Activated CD8-positive, alpha-beta memory T cell treated with anti-CD3 and anti-CD28 coated beads for 24 hours (primary cell): Measurements from ENCODE around the gene MBD3L5.
"Not testable (repeated sequence)": the region's sequence is repeated elsewhere in the genome, so short reads cannot be mapped to it uniquely, and the experiment has no call there.

Experiments used
- DNase-seq: peaks from one replicate; pipeline ENCODE4 v3.0.0-alpha.2; 2020

The MBD3L5 gene

DNA sequence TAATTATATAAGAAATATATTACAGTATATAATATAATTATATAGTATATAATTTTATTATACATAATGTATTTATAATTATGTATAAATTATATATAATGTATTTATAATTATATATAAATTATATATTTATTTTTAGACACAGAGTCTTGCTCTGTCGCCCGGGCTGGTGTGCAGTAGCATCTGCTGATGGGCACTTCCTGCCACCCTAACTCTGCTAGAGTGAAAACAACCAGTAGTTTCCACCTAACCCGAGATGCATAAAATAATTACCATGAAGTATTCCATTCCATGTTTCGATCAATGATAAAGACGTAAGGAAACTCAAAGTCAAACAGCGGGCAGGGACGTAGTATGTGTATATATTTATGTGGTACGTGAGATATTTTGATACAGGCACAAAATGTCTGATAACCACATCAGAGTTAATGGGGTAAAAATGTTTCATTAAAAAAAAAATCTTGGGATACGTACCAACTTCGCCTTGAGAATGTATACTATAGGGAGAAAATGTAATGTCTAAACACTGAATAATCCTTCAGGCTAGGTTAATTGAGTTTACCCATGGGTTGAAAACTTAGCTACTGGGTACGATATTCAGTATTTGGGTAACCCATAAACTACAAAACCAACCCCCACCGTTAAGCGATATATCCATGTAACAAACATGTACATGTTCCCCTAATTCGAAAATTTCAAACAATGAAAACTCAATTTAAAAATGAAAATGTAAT is 24.4 kb downstream of the MBD3L5 start:
- not testable (repeated sequence) for DNase-seq

DNA sequence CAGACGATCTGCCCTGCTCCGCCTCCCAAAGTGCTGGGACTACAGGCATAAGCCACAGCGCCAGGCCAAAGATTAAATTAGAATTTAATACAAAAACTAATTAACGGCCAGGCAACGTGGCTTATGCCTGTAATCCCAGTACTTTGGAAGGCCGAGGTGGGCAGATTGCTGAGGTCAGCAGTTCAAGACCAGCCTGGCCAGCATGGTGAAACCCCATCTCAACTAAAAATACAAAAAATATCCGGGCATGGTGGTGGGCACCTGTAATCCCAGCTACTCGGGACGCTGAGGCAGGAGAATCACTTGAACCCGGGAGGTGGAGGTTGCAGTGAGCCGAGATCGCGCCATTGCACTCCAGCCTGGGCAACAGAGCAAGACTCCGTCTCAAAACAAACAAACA is 25.3 kb downstream of the MBD3L5 start:
- not testable (repeated sequence) for DNase-seq

DNA sequence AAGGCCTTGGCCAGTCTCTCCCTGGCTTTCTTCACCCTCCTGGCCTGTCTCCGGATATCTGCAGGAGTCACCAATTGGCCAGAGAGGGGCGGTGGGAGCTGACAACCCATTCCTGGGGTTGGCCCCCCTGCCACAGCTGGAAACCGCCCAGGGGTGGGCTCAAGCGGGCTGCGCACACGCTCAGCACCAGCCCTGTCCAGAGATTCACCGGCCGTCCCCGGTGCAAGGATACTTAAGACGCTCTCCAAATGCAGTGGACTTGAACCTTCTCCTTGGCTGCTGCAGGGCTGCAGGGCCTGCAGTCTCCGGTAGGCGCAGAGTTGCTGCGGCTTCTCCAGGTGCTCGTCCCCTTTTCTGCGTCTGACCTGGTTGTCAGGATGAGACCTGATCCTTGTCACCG is 26.0 kb downstream of the MBD3L5 start:
- not testable (repeated sequence) for DNase-seq

DNA sequence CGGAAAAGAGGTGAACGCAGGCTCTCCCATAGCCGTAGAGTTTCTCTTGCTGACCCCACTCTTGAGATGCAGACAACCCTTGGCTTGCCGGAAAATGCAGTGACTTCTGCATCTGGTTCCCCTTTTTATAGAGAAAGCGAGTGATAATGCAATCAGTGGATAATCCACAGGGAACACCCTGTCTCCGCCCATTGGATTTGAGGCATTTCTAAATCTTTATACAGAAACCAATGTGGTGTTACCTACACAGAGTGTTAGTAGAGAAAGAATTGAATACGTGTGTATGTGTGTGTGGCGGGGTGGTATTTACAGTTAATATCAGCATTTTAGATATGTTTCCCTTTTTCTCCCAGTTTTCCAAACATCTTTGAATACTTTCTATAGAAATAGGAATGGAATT is 28.2 kb downstream of the MBD3L5 start, which contains the start of gene MBD3L3:
MBD3L3 (minus strand) TSS at position 101 of the 400 bp plus-strand sequence; CDS start at position 30, 71 bp downstream.
- not testable (repeated sequence) for DNase-seq

DNA sequence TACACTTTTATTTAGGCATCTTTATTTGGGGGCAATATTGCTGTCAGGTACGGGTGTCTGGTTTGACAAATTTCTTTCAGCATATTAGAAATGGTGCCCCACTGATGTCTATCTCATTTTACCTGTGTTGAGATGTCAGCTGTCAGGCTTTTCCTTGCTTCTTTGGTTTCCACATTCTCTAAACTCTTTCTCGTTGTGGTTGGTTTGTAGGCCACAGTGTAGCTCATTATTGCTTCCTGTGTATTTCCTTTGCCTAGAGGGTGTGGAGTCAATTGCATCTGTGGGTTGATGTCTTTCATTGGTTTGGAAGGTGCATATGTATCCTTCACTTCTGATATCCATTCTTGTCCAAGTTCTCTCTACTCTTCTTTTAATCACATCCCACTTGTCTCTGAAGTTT is 29.6 kb downstream of the MBD3L5 start:
- DNase-seq: not testable (repeated sequence)

DNA sequence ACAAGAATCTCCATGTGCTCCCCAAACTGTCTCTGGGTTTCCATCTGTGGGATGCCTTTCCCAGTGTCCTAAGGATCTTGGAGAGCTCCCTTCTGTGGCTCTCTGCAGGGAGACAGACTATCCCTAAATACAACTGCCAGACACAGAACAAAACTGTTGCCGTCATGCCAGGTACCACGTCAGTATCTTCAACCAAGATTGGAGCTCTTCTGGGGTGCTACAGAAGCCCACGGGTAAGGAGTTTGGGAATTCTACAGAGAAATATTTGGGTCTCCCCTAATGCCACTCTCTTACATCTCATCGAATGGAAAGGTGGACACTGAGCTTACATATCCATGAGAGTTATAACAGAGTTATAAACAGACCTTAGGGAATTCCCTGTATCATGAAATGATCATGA is 33.0 kb downstream of the MBD3L5 start:
- no peak for DNase-seq

DNA sequence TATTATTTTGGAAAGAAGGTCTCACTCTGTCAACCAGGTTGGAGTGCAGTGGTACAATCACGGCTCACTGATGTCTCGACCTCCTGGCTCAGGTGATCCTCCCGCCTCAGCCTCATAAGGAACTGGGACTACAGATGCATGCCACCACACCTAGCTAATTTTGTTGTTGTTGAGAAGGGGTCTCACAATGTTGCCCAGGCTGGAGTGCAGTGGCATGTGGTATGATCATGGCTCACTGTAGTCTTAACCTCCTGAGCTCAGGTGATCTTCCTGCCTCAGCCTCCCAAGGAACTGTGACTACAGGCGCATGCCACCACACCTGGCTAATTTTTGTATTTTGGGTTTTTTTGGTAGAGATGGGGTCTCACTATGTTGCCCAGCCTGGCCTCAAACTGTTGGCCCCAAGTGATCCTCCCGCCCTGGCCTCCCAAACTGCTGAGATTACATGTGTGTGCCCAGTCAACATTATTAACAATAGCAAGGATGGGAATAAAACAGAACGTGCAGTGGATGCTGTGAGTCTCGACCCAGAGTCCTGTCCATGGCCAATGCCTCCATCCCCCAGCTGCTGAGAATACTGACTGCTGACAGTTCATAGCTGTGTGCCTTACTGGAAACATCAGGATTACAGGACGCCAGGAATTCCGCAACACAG is 33.5 kb downstream of the MBD3L5 start:
- no peak for DNase-seq

DNA sequence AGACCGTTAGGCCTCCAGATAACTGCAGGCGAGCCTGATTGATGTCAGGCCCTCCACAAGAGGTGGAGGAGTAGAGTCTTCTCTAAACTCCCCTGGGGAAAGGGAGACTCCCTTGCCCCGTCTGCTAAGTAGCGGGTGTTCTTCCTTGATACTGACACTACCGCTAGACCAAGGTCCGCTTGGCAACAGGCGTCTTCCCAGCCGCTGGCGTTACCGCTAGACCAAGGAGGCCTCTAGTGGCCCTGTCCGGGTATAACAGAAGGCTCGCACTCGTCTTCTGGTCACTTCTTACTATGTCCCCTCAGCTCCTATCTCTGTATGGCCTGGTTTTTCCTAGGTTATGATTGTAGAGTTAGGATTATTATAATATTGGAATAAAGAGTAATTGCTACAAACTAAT is 36.7 kb downstream of the MBD3L5 start:
- DNase-seq: not testable (repeated sequence)

DNA sequence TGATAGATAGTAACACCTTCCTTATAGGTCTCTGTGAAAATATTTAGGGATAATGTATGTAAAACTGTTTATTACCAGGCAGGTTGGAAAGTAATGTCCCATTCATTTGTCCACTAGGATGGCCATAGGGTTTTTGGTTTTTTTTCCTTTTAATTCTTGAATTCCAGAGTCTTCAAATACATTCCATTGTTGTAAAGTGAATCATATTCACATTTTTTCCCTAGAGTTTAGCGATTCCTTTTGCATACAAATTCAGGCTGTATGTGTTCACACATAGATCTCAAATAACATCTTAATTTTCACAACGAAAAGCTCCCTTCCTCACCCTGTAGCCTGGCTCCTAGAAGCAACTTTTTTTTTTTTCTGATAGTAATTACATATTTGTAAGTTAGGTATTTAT is 37.3 kb downstream of the MBD3L5 start:
- DNase-seq: no peak

DNA sequence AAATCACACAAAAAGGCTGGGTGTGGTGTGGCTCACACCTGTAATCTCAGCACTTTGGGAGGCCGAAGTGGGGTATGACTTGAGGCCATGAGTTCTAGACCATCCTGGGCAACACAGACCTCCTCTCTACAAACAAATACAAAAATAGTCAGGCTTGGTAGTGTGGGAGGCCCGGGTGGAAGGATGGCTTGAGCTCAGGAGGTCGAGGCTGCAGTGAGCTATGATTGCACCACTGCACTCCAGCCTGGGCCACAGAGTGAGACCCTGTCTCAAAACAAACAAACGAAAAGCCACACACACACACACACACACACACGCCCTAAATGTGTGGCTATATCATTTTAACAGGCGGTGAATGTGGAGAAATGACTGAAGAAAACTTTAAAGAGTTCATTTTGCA is 38.2 kb downstream of the MBD3L5 start:
- DNase-seq: no peak

DNA sequence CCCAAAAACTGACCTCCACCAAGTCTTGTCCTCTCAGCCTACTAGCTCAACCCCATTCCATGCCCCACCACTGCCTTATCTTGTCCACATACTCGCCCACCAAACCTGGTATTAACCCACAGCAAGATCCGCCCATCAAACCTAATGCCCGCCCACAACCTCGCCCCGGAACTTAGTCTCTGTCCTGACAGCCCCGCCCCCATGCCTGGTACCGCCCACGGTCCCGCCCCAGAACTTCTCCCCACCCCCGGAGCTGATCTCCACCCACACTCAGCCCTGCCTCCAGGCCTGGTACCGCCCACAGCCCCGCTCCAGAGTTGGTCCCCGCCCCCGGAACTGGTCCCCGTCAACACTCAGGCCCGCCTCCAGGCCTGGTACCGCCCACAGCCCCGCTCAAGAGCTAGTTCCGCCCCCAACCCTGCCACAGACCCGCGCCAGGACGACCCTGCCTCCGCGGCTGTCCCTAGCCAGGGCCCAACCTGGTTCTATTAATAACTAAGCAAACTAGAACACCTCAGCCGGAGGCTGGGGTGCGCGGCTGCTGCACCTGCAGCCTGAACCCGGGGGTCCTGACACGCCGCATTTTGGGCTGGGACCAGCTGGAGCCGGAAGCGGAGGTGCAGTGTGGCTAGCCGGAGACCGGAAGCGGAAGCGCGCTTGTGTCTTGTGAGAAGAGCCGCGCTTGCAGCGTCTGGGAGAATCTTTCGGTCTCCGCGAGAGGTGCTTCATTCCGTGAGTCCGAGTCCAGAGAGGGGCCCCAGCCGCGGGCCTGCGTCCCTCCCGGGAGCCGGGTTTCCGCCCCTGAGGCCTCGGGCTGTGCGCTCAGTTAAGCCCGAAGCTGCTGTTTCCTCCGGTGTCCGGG is 38.9 kb downstream of the MBD3L5 start, which contains the start of gene ZNF557:
ZNF557 (plus strand) TSS at position 662 of the 862 bp plus-strand sequence. CDS start 5,372 bp downstream, outside the sequence.
- DNase-seq: peak; percentile 99

DNA sequence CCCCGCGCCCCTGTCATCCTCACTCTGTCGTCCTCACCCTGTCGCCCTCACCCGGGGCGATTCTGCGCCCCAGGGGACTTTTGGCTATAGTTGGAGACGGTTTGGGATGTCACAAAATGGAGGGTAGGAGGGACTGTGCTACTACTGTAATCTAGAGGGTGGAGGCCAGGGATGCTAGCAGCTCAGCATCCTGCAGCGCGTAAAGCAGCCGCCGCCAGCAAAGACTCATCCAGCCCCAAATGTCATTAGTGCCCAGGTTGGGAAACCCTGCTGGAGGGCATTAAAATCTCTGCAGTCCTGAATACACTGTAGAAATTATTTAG is 39.5 kb downstream of the MBD3L5 start:
- DNase-seq: no peak

DNA sequence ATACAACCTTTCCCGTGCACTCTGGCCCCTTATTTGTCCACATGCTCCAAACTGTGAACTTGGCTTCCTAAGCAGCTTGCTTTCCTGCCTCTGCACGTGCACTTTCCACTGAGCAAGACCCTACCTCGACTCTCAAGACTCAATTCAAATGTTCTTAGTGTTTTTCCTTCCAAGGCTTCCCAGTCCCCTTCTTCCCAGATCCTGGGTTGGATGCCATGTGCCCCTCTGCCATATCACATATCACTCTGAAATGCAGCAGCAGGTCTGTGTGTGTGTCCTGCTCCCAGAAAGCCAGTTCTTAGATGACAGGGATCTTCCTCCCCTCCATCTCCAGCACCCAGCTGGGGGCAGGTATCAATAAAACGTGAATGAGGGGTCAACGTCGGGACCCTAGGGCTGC is 42.2 kb downstream of the MBD3L5 start:
- DNase-seq: no peak

DNA sequence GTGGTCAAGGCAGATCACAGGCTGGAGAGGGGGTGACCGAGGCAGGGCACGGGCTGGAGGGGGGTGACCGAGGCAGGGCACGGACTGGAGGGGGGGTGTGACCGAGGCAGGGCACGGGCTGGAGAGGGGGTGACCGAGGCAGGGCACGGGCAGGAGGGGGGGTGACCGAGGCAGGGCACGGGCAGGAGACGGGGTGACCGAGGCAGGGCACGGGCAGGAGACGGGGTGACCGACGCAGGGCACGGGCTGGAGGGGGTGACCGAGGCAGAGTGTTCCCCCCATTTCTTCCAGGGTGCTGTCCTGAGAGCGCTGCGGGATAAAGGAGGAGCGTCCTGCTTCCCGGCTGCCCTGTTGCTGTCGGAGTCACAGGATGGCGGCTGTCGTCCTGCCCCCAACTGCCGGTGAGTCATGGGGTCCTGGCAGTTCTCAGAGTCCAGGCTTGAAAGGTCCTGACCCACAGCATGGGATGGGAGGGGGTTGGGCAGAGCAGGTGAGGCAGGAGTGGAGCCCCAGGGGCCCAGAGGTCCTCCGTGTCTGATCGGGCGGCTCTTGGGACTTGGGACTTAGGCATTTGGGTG is 44.4 kb downstream of the MBD3L5 start:
- no peak for DNase-seq

DNA sequence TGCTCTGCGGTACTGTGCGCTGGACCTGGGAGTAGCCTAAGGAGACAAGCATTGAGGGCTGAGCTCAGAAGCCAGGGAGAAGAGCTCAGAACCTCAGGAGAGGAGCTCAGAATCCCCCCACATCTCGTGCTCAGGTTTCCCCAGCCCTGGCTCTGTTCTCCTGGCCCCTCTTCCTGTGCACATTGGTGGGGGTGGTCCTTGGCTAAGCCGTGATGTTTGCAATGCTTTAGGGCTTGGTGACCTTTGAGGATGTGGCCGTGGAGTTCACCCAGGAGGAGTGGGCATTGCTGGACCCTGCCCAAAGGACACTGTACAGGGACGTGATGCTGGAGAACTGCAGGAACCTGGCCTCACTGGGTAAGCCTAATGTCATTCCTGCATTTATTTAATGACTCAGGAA is 45.8 kb downstream of the MBD3L5 start:
- no peak for DNase-seq

DNA sequence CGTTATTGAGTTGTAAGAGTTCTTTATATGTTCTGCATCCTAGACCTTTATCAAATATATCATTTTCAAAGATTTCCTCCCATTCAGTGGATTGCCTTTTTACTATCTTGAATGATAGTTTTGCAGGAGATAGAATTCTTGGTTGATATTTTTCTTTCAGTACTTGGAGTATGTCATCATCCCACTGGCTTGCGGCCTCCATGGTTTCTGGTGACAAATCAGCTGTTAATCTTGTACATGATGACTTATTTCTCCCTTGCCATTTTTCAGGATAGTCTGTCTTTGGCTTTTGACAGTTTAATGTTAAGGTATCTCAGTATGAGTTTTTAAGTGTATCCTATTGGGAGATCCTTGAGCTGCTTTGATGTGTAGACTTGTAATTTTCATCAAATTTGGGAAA is 47.6 kb downstream of the MBD3L5 start:
- DNase-seq: no peak
